ENCODE measurements around the gene COMMD1. TPM values are rescaled to one million over a fixed set of nuclear protein-coding genes. Genes with fewer than 3 reads are reported as not detected.

Gene COMMD1
- polyA plus RNA-seq, 1 donor (not counting 4 experiments of a cell fraction or from before 2014, with no cell fraction given): 44.8 TPM

DNA sequence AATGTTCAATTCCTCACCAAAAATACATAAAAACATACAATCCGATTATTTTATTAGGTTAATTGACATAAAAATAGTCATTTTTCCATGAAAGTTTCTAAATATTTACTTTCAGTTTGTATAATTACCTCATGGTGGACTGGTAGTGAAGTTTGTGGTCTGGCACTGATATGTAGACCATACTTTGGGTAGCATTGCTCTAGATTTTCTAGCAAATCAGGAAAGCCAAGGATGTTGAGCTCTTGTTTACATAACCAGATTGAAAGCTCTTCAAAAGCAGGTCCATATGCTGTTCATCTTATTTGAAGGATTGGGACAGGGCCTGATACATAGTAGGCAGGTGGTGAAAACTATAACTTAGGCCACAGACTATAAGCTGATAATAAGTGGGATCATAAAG is 61.8 kb downstream of the COMMD1 start:
- TF ChIP-seq, protein P1, sequence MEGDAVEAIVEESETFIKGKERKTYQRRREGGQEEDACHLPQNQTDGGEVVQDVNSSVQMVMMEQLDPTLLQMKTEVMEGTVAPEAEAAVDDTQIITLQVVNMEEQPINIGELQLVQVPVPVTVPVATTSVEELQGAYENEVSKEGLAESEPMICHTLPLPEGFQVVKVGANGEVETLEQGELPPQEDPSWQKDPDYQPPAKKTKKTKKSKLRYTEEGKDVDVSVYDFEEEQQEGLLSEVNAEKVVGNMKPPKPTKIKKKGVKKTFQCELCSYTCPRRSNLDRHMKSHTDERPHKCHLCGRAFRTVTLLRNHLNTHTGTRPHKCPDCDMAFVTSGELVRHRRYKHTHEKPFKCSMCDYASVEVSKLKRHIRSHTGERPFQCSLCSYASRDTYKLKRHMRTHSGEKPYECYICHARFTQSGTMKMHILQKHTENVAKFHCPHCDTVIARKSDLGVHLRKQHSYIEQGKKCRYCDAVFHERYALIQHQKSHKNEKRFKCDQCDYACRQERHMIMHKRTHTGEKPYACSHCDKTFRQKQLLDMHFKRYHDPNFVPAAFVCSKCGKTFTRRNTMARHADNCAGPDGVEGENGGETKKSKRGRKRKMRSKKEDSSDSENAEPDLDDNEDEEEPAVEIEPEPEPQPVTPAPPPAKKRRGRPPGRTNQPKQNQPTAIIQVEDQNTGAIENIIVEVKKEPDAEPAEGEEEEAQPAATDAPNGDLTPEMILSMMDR (optimal IDR thresholded peaks at IDR 0.05 in 1 of 3, IDR thresholded peaks at IDR 0.05 in 1 of 3, conservative IDR thresholded peaks at IDR 0.05 in 1 of 3; ENCODE audit: extremely low read depth in 1 of 3, insufficient read depth in 2 of 3, low read length in 3 of 3): no peak
- no peak for TF ChIP-seq EZH2 (IDR thresholded peaks at IDR 0.05; ENCODE audit: low read length)
- FAIRE-seq: no peak
- H3K27ac ChIP-seq (ENCODE audit: control insufficient read depth, insufficient read depth, low read length): no peak overlapping the region
- dilution Hi-C loops (cut with MboI; ENCODE audit: extremely low pct_ligation_motif_present, low sequenced_read_pairs): no loop called here
- no peak for DNase-seq (ENCODE audit: low read depth, low spot score)
- H3K9me1 ChIP-seq (ENCODE audit: control insufficient read depth, extremely low read depth, insufficient read depth, low read length): no peaks in the 10 kb centered on the region
- no peak overlapping the region for H3K9ac ChIP-seq (ENCODE audit: control insufficient read depth, extremely low read depth, insufficient read depth, low read length)
- peaks cover 12% of the 10 kb centered on the region for H3K4me1 ChIP-seq (ENCODE audit: control insufficient read depth, extremely low read depth, insufficient read depth, low read length)
- no peaks in the 10 kb centered on the region for H3K27me3 ChIP-seq (ENCODE audit: control insufficient read depth, extremely low read depth, insufficient read depth, low read length)
- H2AFZ ChIP-seq (ENCODE audit: control insufficient read depth, low read length): no peak overlapping the region
- H3K36me3 ChIP-seq (ENCODE audit: control insufficient read depth in 2 of 2, extremely low read depth in 1 of 2, insufficient read depth in 2 of 2, low read length in 2 of 2): no peaks in the 10 kb centered on the region
- no peak overlapping the region for H3K4me2 ChIP-seq (ENCODE audit: control insufficient read depth, extremely low read depth, insufficient read depth, low read depth, low read length)
- H4K20me1 ChIP-seq (ENCODE audit: control insufficient read depth, extremely low read depth, insufficient read depth, low read length): no peaks in the 10 kb centered on the region
- no peak overlapping the region for H3K4me3 ChIP-seq (ENCODE audit: control insufficient read depth in 2 of 3, extremely low read depth in 1 of 3, insufficient read depth in 2 of 3, low read depth in 1 of 3, low read length in 3 of 3)
- no peaks in the 10 kb centered on the region for H3K79me2 ChIP-seq (ENCODE audit: control insufficient read depth, insufficient read depth, low read length)
- no peaks in the 10 kb centered on the region for H3K9me3 ChIP-seq (ENCODE audit: control insufficient read depth, low read depth, low read length)

DNA sequence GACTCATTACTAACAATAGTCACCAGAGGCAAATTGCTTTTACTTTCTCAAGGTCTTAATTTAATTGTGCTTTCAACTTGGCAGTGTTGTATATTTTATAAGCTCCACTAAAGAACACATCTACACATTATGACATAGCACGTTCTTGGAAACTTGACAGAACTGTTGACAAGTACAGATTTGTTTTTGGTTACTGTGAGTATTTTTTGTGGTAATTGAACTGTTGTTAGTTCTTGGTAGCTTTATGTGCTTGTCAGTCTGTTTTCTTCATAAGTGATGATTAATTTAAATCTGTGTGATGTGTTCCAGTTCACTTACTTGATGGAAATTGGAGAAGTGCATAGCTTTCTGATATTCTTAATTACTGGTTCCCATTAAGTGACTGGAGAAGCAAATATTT is 63.9 kb downstream of the COMMD1 start:
- Histone ChIP-seq H3K27ac (ENCODE audit: control insufficient read depth, insufficient read depth, low read length) (no peak overlapping the region), H3K9ac (ENCODE audit: control insufficient read depth, extremely low read depth, insufficient read depth, low read length) (no peak overlapping the region), H3K9me1 (ENCODE audit: control insufficient read depth, extremely low read depth, insufficient read depth, low read length) (no peaks in the 10 kb centered on the region), H3K4me1 (ENCODE audit: control insufficient read depth, extremely low read depth, insufficient read depth, low read length) (peaks cover 12% of the 10 kb centered on the region), H3K4me2 (ENCODE audit: control insufficient read depth, extremely low read depth, insufficient read depth, low read depth, low read length) (no peak overlapping the region), H3K79me2 (ENCODE audit: control insufficient read depth, insufficient read depth, low read length) (no peaks in the 10 kb centered on the region), H3K27me3 (ENCODE audit: control insufficient read depth, extremely low read depth, insufficient read depth, low read length) (no peaks in the 10 kb centered on the region), H4K20me1 (ENCODE audit: control insufficient read depth, extremely low read depth, insufficient read depth, low read length) (no peaks in the 10 kb centered on the region), H3K36me3 (ENCODE audit: control insufficient read depth in 2 of 2, extremely low read depth in 1 of 2, insufficient read depth in 2 of 2, low read length in 2 of 2) (no peaks in the 10 kb centered on the region), H3K9me3 (ENCODE audit: control insufficient read depth, low read depth, low read length) (no peaks in the 10 kb centered on the region), H3K4me3 (ENCODE audit: control insufficient read depth in 2 of 3, extremely low read depth in 1 of 3, insufficient read depth in 2 of 3, low read depth in 1 of 3, low read length in 3 of 3) (no peak overlapping the region), H2AFZ (ENCODE audit: control insufficient read depth, low read length) (no peak overlapping the region)
- peak; percentile 5 for FAIRE-seq
- dilution Hi-C loops (cut with MboI; ENCODE audit: extremely low pct_ligation_motif_present, low sequenced_read_pairs): no loop called here
- DNase-seq (ENCODE audit: low read depth, low spot score): no peak
- TF ChIP-seq, protein P1 (optimal IDR thresholded peaks at IDR 0.05 in 1 of 3, IDR thresholded peaks at IDR 0.05 in 1 of 3, conservative IDR thresholded peaks at IDR 0.05 in 1 of 3; ENCODE audit: extremely low read depth in 1 of 3, insufficient read depth in 2 of 3, low read length in 3 of 3): no peak
- no peak for TF ChIP-seq EZH2 (IDR thresholded peaks at IDR 0.05; ENCODE audit: low read length)
